Suprapubic skin (tissue), 4 donors: ENCODE results near the gene NAA11. TPM values are rescaled to one million over a fixed set of nuclear protein-coding genes. Genes with fewer than 3 reads are reported as not detected.
"Not testable (repeated sequence)": the region's sequence is repeated elsewhere in the genome, so short reads cannot be mapped to it uniquely, and the experiment has no call there.

Experiments
- DNase-seq, 2 donors: peaks; one replicate each; pipeline ENCODE4 v3.0.0-alpha.2; 2019; ENCODE audit warnings: low spot score in 2 of 2
- H3K27ac ChIP-seq: fragments of 200-600 bp; sonication (generic); one replicate; pipeline ENCODE4 v1.5.1; 2019
- H3K27me3 ChIP-seq: fragments of 200-600 bp; sonication (generic); one replicate; pipeline ENCODE4 v1.5.1; 2019
- H3K36me3 ChIP-seq: fragments of 200-600 bp; sonication (generic); one replicate; pipeline ENCODE4 v1.5.1; 2019
- H3K4me1 ChIP-seq: fragments of 200-600 bp; sonication (generic); one replicate; pipeline ENCODE4 v1.5.1; 2019
- H3K4me3 ChIP-seq: fragments of 200-600 bp; sonication (generic); one replicate; pipeline ENCODE4 v1.5.1; 2019; ENCODE audit warnings: mild to moderate bottlenecking
- H3K9me3 ChIP-seq: fragments of 200-600 bp; sonication (generic); one replicate; pipeline ENCODE4 v1.5.1; 2019
- EP300 ChIP-seq: sonication (generic); formaldehyde crosslinking; IDR thresholded peaks from one replicate; pipeline ENCODE4 v1.6.1; 2017; ENCODE audit warnings: antibody characterized with exemption
- POLR2A ChIP-seq, 2 donors: fragments of 450-650 bp; IDR thresholded peaks; one replicate each; pipeline ENCODE4 v1.6.1; 2017; ENCODE audit warnings: antibody characterized with exemption in 2 of 2, mild to moderate bottlenecking in 2 of 2, moderate library complexity in 2 of 2
- POLR2AphosphoS5 ChIP-seq, 3 donors: sonication (generic); formaldehyde crosslinking; IDR thresholded peaks; one replicate each; pipeline ENCODE4 v1.6.1; 2017; ENCODE audit warnings: antibody characterized with exemption in 3 of 3
- WGBS: methylation state at CpG from one replicate; pipeline ENCODE4 v1.1.5; 2018; 5-methylcytosine and 5-hydroxymethylcytosine counted together
- total RNA-seq, 4 donors: library from RNA; depleted of rRNA; stranded (reverse); fragments of >200 nt; gene quantifications; one replicate each; pipeline ENCODE4 v1.1.0, GENCODE V29; 2016
- TF ChIP-seq, protein P1 (sequence below), 2 donors: fragments of 200-600 bp in 1 of 2; fragments of 450-650 bp in 1 of 2; sonication (generic) in 1 of 2; IDR thresholded peaks; one replicate each; pipeline ENCODE4 v1.5.1; 2016 to 2019; ENCODE audit warnings: antibody characterized with exemption in 2 of 2, mild to moderate bottlenecking in 1 of 2, moderate library complexity in 1 of 2

Gene NAA11
- total RNA-seq, 4 donors from 2014 or later: not detected

DNA sequence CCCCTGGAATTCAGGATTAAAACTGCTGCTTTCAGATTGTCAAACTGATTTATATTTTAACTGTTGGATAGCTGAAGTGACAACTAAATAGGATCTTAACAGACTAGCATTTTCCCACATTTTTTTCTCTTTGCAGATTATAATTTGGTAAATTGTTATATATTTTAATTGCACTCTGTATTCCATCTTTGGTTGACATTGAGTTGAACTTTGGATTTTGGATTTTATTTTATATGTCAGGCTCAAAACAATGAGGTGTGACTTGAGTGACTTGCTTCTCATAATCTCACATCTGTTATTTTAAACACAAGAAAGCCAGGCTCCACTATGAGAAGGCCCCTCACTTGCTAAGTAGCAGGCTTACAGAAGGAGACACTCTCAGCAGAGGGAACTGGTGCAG is 38.1 kb downstream of the NAA11 start:
- Histone ChIP-seq H3K36me3 (no peaks in the 10 kb centered on the region), H3K27me3 (no peaks in the 10 kb centered on the region), H3K27ac (no peak overlapping the region), H3K9me3 (no peaks in the 10 kb centered on the region), H3K4me3 (no peak overlapping the region), H3K4me1 (no peaks in the 10 kb centered on the region)
- no peak for DNase-seq
- no peak for TF ChIP-seq POLR2A (IDR thresholded peaks at IDR 0.05)
- no peak for TF ChIP-seq POLR2AphosphoS5 (IDR thresholded peaks at IDR 0.05)
- TF ChIP-seq, protein P1, sequence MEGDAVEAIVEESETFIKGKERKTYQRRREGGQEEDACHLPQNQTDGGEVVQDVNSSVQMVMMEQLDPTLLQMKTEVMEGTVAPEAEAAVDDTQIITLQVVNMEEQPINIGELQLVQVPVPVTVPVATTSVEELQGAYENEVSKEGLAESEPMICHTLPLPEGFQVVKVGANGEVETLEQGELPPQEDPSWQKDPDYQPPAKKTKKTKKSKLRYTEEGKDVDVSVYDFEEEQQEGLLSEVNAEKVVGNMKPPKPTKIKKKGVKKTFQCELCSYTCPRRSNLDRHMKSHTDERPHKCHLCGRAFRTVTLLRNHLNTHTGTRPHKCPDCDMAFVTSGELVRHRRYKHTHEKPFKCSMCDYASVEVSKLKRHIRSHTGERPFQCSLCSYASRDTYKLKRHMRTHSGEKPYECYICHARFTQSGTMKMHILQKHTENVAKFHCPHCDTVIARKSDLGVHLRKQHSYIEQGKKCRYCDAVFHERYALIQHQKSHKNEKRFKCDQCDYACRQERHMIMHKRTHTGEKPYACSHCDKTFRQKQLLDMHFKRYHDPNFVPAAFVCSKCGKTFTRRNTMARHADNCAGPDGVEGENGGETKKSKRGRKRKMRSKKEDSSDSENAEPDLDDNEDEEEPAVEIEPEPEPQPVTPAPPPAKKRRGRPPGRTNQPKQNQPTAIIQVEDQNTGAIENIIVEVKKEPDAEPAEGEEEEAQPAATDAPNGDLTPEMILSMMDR (IDR thresholded peaks at IDR 0.05): no peak
- TF ChIP-seq EP300: no peak

DNA sequence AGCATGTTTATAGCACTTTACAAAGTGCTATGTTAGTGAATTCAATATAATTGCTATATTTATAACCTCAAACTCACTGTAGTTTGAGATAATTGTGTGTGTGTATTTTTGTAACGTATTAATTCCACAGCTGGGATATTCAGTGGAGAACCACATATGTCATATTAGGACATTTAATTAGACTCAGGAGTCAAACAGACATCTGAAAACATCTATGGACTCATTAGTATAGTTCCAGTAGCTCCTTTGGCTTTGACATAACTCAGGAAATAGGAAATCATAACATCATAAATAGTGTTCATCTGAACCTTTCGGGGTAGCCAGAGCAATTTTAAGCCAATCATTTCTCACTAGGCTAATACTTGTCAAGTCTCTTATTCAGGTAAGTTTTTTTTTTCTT is 38.8 kb downstream of the NAA11 start:
- no peak for TF ChIP-seq POLR2A (IDR thresholded peaks at IDR 0.05)
- TF ChIP-seq, protein P1 (IDR thresholded peaks at IDR 0.05): no peak
- no peak for TF ChIP-seq EP300
- TF ChIP-seq POLR2AphosphoS5 (IDR thresholded peaks at IDR 0.05): no peak
- no peaks in the 10 kb centered on the region for H3K4me1 ChIP-seq
- WGBS: 90% methylated on average over 2 of the region's 2 CpGs
- H3K36me3 ChIP-seq: no peaks in the 10 kb centered on the region
- H3K9me3 ChIP-seq: no peaks in the 10 kb centered on the region
- DNase-seq: no peak
- H3K27me3 ChIP-seq: no peaks in the 10 kb centered on the region
- no peak overlapping the region for H3K4me3 ChIP-seq
- H3K27ac ChIP-seq: no peak overlapping the region

DNA sequence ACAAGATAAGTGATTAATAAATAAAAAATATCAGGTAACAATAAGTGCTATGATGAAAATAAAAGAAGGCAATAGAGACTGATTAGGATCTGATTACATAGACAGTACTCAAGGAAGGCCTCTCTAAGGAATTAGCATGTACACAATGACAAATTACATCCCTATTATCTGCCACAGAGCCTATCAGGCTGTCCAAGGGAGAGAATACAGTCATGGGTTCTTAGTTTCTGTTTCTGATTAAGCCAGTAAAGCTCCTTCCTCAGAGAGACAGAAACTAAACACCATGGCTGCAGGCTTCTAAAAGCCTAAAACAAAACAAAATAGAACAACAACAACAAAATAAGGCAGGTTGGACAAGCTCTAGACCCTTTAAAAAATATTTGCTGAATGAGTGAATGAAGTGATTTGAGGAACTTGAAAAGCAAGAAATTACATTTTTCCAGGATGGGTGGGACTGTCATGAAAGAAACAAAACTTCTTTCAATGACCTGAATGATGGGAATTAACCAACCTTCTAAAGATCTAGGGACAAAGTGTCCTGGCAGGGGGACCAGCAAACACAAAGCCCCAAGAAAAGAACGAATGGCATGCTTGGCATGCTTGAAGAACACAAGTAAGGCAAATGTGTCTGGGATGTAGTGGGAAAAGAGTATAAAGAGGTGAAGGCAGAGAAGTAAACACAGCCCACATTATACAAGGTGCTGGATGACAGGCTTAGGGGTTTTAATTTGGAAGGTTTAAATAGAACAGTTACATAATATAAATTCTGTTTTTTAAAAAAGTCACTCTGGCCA is 44.1 kb downstream of the NAA11 start:
- WGBS: 34% methylated on average over 1 of the region's 1 CpG
- H3K4me1 ChIP-seq: peaks cover 3% of the 10 kb centered on the region
- H3K4me3 ChIP-seq: no peak overlapping the region
- no peaks in the 10 kb centered on the region for H3K36me3 ChIP-seq
- no peak for DNase-seq
- TF ChIP-seq POLR2A (IDR thresholded peaks at IDR 0.05) (no peak), EP300 (peak; percentile 74)
- peak overlapping the region; percentile 8 for H3K27ac ChIP-seq
- no peaks in the 10 kb centered on the region for H3K9me3 ChIP-seq
- H3K27me3 ChIP-seq: no peaks in the 10 kb centered on the region

DNA sequence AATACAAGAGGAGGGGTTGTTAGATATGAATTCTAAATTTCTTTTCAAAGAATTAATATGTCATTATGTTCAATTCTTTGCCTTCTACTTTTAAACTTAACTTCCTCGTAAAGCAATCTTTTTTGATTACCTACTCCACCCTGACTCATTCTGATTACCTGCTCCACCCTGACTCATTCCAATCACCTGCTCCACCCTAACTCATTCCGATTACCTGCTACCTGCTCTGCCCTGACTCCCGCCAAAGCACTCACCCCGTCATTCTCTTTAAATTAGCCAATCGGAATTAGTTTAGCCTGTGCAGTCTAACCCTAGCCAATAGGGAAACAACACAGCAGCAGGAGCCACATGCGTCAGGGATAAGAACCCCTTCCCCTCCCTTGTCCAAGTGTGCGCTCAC is 48.4 kb downstream of the NAA11 start:
- H3K27me3 ChIP-seq, H3K9me3 ChIP-seq, H3K4me3 ChIP-seq, DNase-seq, H3K4me1 ChIP-seq, H3K27ac ChIP-seq, H3K36me3 ChIP-seq: not testable (repeated sequence)
- WGBS: 75% methylated on average over 7 of the region's 7 CpGs

DNA sequence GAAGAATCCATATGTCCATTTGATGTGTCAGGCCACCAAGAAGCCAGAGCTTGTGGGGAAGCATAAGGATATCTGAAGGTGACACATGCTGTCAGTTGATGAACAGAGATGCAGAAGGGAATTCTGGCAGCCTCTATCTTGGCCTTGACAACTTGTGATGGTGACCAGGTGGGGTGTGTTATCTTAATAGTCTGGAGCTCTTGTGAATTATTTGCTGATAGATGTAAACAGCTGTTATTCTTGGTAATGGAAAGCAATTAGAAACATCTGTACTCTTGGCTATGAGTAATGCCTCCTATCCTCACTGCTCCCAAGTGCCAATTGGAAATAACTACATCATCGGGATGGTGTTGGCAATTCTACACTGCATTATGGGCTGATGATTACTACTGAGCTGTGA is 51.9 kb downstream of the NAA11 start:
- no peak overlapping the region for H3K4me3 ChIP-seq
- WGBS: 67% methylated on average over 1 of the region's 1 CpG
- no peaks in the 10 kb centered on the region for H3K27me3 ChIP-seq
- TF ChIP-seq EP300 (no peak), POLR2AphosphoS5 (IDR thresholded peaks at IDR 0.05) (no peak), POLR2A (IDR thresholded peaks at IDR 0.05) (no peak)
- TF ChIP-seq, protein P1 (IDR thresholded peaks at IDR 0.05): no peak
- no peaks in the 10 kb centered on the region for H3K9me3 ChIP-seq
- H3K4me1 ChIP-seq: no peaks in the 10 kb centered on the region
- H3K36me3 ChIP-seq: no peaks in the 10 kb centered on the region
- no peak overlapping the region for H3K27ac ChIP-seq
- DNase-seq: no peak

DNA sequence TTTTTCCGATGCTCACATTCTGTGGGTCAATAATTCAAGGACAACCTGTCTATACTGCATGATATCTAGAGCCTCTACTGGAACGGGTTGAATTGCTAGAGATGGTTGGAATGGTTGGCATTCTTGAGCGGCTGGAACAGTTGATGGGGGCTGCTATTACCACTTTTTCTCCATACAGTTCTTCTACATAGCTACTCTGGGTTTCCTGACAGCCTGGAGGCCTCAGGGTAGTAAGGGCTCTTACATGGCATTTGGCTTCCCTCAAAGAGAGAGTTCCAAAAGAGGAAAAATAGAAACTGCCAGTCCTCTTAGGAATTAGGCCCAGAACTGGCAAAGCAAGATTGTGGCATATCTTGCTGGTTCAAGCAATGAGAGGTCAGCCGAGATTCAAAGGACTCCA is 53.1 kb downstream of the NAA11 start:
- no peaks in the 10 kb centered on the region for H3K36me3 ChIP-seq
- WGBS: 88% methylated on average over 4 of the region's 4 CpGs
- no peaks in the 10 kb centered on the region for H3K9me3 ChIP-seq
- H3K27me3 ChIP-seq: no peaks in the 10 kb centered on the region
- H3K4me1 ChIP-seq: no peaks in the 10 kb centered on the region
- DNase-seq: no peak
- TF ChIP-seq POLR2AphosphoS5 (IDR thresholded peaks at IDR 0.05): no peak
- TF ChIP-seq EP300: no peak
- TF ChIP-seq, protein P1 (IDR thresholded peaks at IDR 0.05): no peak
- no peak for TF ChIP-seq POLR2A (IDR thresholded peaks at IDR 0.05)
- H3K27ac ChIP-seq: no peak overlapping the region
- no peak overlapping the region for H3K4me3 ChIP-seq
